MCF 10A (cell line): ENCODE data around the gene POLE. TPM values are rescaled to one million over a fixed set of nuclear protein-coding genes. Genes with fewer than 3 reads are reported as not detected.

Experiments used
- BruUV-seq: library from RNA; stranded (reverse); fragments of 400-500 nt; replicated peaks from 2 replicates; lab custom pipeline; 2021; lab: Mats Ljungman, UMichigan
- CTCF ChIA-PET: fragments of 300-600 bp; sonication (Branson Sonifier 250); formaldehyde crosslinking; extraction: SDS; loops from one replicate; lab custom pipeline; 2021; ENCODE audit warnings: antibody characterized with exemption, inconsistent platforms; lab: Yijun Ruan, JAX
- POLR2A ChIA-PET: fragments of 300-600, 350-650 bp; sonication (Branson Sonifier 250); formaldehyde crosslinking; extraction: SDS; loops from one replicate; lab custom pipeline; 2020; ENCODE audit warnings: antibody characterized with exemption, inconsistent platforms; lab: Yijun Ruan, JAX
- DNase-seq: peaks from one replicate; pipeline ENCODE4 v3.0.0-alpha.2; 2018; ENCODE audit not compliant: unreplicated experiment
- H3K27ac Mint-ChIP-seq: one replicate; pipeline ENCODE4 v1.8.0; 2022; ENCODE audit warnings: mild to moderate bottlenecking, low read depth, mixed read lengths; ENCODE audit not compliant: unreplicated experiment
- H3K27me3 Mint-ChIP-seq: one replicate; pipeline ENCODE4 v1.8.0; 2022; ENCODE audit warnings: mixed read lengths; ENCODE audit not compliant: insufficient read depth, unreplicated experiment
- H3K36me3 Mint-ChIP-seq: one replicate; pipeline ENCODE4 v1.8.0; 2022; ENCODE audit warnings: mild to moderate bottlenecking, moderate library complexity, mixed read lengths; ENCODE audit not compliant: insufficient read depth, unreplicated experiment
- H3K4me1 Mint-ChIP-seq: one replicate; pipeline ENCODE4 v1.8.0; 2022; ENCODE audit warnings: mixed read lengths; ENCODE audit not compliant: insufficient read depth, unreplicated experiment
- H3K4me3 Mint-ChIP-seq: one replicate; pipeline ENCODE4 v1.8.0; 2022; ENCODE audit warnings: mild to moderate bottlenecking, moderate library complexity, mixed read lengths; ENCODE audit not compliant: unreplicated experiment
- H3K9me3 Mint-ChIP-seq: one replicate; pipeline ENCODE4 v1.8.0; 2022; ENCODE audit warnings: mixed read lengths; ENCODE audit not compliant: unreplicated experiment
- intact Hi-C: fragments of 100-400 bp; cut with micrococcal nuclease; formaldehyde crosslinking; loops from 2 replicates; pipeline ENCODE4 v1.14.1; 2022
- total RNA-seq: library from RNA; stranded (reverse); gene quantifications from 2 replicates; pipeline ENCODE4 v1.2.3, GENCODE V29; 2022
- TF ChIP-seq, protein P1 (sequence below): fragments of 200-600 bp; IDR thresholded peaks from one replicate; pipeline ENCODE4 v1.8.0; 2022; ENCODE audit warnings: antibody characterized with exemption, mild to moderate bottlenecking; ENCODE audit not compliant: unreplicated experiment

The POLE gene
- total RNA-seq, 1 experiment from 2014 or later = 36.3 TPM

DNA sequence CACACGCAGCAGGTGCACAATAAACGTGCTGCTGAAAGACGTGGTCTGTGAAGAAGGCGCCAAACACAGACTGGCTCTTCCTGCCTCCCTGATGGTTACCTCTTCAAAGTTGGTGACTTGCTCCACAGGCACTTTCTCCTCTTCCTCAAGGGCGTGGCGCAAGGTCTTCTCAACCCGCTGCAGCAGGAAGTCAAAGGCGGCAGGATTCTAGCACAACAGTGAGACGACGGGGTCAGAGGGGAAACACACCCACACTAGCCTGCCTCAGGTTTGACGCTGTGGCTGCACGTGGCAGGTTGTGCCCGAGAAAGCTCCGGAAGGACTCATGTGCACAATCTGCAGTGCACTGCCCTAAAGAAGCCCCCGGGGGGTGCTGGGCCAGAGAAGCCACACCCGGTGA, 15.0 kb downstream of the POLE start:
- POLR2A ChIA-PET = no interaction called here
- BruUV-seq = no TSS peak
- Mint-ChIP-seq H3K27ac (no peak overlapping the region), H3K4me1 (no peaks in the 10 kb centered on the region), H3K27me3 (no peaks in the 10 kb centered on the region), H3K9me3 (no peaks in the 10 kb centered on the region), H3K4me3 (no peak overlapping the region), H3K36me3 (peaks cover 82% of the 10 kb centered on the region)
- CTCF ChIA-PET = no interaction called here
- DNase-seq = no peak
- TF ChIP-seq, protein P1, sequence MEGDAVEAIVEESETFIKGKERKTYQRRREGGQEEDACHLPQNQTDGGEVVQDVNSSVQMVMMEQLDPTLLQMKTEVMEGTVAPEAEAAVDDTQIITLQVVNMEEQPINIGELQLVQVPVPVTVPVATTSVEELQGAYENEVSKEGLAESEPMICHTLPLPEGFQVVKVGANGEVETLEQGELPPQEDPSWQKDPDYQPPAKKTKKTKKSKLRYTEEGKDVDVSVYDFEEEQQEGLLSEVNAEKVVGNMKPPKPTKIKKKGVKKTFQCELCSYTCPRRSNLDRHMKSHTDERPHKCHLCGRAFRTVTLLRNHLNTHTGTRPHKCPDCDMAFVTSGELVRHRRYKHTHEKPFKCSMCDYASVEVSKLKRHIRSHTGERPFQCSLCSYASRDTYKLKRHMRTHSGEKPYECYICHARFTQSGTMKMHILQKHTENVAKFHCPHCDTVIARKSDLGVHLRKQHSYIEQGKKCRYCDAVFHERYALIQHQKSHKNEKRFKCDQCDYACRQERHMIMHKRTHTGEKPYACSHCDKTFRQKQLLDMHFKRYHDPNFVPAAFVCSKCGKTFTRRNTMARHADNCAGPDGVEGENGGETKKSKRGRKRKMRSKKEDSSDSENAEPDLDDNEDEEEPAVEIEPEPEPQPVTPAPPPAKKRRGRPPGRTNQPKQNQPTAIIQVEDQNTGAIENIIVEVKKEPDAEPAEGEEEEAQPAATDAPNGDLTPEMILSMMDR = no peak
- intact Hi-C loops = no loop called here

DNA sequence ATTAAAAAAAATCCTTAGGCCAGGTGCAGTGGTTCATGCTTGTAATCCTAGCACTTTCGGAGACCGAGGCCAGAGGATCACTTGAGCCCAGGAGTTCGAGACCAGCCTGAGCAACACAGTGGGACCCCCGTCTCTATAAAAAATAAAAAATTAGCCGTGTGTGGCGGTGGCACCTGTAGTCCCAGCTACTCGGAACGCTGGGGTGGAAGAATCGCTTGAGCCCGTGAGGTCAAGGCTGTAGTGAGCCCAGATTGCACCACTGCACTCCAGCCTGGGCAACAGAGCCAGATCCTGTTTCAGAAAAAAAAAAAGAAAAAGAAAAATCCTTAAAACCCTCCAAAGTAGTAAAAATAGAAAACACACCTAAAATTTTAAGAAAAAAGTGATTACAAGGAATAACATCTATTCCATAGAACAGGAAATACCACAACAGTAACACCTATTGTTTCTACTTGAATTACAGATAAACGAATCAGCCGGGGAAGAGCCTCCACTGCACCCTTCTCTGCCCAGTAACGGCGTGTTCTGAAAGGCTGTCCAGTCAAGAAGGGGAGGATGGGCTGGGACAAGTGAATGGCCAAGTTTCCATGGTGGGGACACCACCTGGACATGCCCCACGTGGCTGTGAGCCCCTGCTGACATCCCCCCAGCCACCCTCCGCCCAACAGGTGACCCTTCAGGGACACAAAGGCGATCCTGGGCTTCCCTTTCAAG, 17.8 kb downstream of the POLE start:
- BruUV-seq = no TSS peak
- H3K36me3 Mint-ChIP-seq = peaks cover 83% of the 10 kb centered on the region
- intact Hi-C loops = no loop called here
- H3K27ac Mint-ChIP-seq = no peak overlapping the region
- H3K27me3 Mint-ChIP-seq = no peaks in the 10 kb centered on the region
- ChIA-PET POLR2A (no interaction called here), CTCF (interaction anchor here (1.1 kb wide), 1 partner anchor 145 kb away, joined by 4 read pairs; no protein-coding TSS in a partner anchor)
- DNase-seq = no peak
- H3K9me3 Mint-ChIP-seq = no peaks in the 10 kb centered on the region
- no peaks in the 10 kb centered on the region for H3K4me1 Mint-ChIP-seq
- TF ChIP-seq, protein P1 = no peak
- no peak overlapping the region for H3K4me3 Mint-ChIP-seq

DNA sequence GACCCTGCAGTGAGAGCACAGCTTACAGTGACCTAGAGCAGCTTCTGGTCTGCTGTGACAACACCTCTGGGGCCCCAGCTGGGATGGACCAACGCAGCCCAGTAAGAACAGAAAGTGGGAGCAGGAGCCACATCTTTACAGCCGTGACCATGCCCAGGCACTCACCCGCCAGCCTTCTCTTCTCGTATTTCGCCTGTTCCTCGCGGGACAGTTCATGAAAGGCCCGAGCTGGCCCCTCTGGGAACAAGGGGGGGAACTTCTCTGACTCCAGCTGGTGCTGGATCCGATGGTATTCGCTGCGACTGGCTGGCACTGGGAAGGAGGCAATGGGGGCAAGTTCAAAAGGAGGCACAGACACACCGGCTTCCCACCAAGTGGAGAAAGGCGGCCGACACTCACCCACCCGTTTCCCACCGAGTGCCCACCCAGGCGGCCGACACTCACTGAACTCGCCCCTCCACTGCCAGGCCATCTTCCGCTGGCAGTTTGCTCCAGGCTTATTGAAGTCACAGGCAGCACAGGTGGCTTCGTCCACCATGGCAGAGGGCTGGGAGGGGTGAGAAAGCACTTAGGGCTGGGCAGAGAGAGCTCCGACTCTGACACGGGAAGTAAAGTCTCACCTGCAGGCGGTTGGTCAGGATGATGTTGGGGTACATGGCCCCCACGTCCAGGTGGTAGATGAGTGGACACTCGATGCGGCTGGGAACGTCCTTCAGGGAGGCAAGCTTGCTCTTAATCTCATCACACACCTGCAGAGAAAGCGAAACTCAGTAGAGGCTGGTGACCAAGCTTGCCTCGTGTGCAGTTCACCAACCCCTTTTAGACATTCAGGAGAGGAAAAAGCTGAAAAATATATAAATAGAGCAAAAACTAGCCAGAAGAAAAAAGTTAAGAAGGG, 18.7 kb downstream of the POLE start:
- no TSS peak for BruUV-seq
- H3K9me3 Mint-ChIP-seq = no peaks in the 10 kb centered on the region
- intact Hi-C loops = no loop called here
- ChIA-PET POLR2A (interaction anchor here (0.6 kb wide), 1 partner anchor 23 kb away, joined by 3 read pairs; no protein-coding TSS in a partner anchor), CTCF (interaction anchor here (1.1 kb wide), 1 partner anchor 144 kb away, joined by 4 read pairs; no protein-coding TSS in a partner anchor)
- TF ChIP-seq, protein P1 = no peak
- no peaks in the 10 kb centered on the region for H3K4me1 Mint-ChIP-seq
- no peak overlapping the region for H3K4me3 Mint-ChIP-seq
- H3K36me3 Mint-ChIP-seq = peaks cover 76% of the 10 kb centered on the region
- DNase-seq = no peak
- no peak overlapping the region for H3K27ac Mint-ChIP-seq
- H3K27me3 Mint-ChIP-seq = no peaks in the 10 kb centered on the region

DNA sequence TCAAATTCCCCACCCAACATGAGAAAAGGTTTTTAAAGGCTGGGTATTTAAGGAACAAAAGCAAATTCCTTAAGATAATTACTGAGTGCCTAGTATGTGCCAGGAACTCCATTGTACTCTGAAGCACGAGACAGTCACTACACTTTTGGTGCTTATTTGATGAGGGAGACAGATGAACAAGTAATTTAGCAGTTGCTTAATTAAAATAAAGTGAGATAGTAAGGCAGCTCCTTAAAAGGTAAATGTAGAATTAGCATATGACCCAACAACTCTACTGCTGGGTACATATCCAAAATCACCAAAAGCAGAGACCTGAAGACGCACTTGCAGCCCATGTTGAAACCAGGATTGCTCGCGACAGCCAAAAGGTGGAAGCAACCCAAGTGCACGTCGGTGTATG, 21.3 kb downstream of the POLE start:
- no peak overlapping the region for H3K27ac Mint-ChIP-seq
- H3K27me3 Mint-ChIP-seq = no peaks in the 10 kb centered on the region
- H3K36me3 Mint-ChIP-seq = peaks cover 72% of the 10 kb centered on the region
- H3K4me3 Mint-ChIP-seq = no peak overlapping the region
- POLR2A ChIA-PET = no interaction called here
- no TSS peak for BruUV-seq
- no peaks in the 10 kb centered on the region for H3K9me3 Mint-ChIP-seq
- CTCF ChIA-PET = no interaction called here
- TF ChIP-seq, protein P1 = no peak
- intact Hi-C loops = no loop called here
- no peaks in the 10 kb centered on the region for H3K4me1 Mint-ChIP-seq
- DNase-seq = no peak
